Lung (tissue), 12 donors: ENCODE results near the gene POM121L2. TPM values are rescaled to one million over a fixed set of nuclear protein-coding genes. Genes with fewer than 3 reads are reported as not detected.
"Not testable (repeated sequence)": the region's sequence is repeated elsewhere in the genome, so short reads cannot be mapped to it uniquely, and the experiment has no call there.

Experiments
- ATAC-seq: fragments of 200-7000 bp; cut with Tn5 transposase; one replicate; pipeline ENCODE4 v1.9.1; 2020; ENCODE audit warnings: moderate number of reproducible peaks; ENCODE audit not compliant: insufficient read depth, low FRiP score
- DNase-seq, 3 donors: peaks; one replicate each; pipeline ENCODE4 v3.0.0-alpha.2; 2013 to 2017
- H3K27ac ChIP-seq, 2 donors: one replicate each; pipeline ENCODE4 v1.5.1; 2013; ENCODE audit warnings: mild to moderate bottlenecking in 2 of 2, moderate library complexity in 2 of 2, control low read depth in 1 of 2, inconsistent platforms in 1 of 2, low read depth in 1 of 2, low read length in 1 of 2
- H3K27me3 ChIP-seq, 3 donors: one replicate each; pipeline ENCODE4 v1.5.1; 2013; ENCODE audit warnings: low read length in 2 of 3; ENCODE audit not compliant: control insufficient read depth in 3 of 3, insufficient read depth in 3 of 3
- H3K36me3 ChIP-seq, 4 donors: one replicate each; pipeline ENCODE4 v1.5.1; 2013; ENCODE audit warnings: low read length in 4 of 4, mild to moderate bottlenecking in 1 of 4, moderate library complexity in 1 of 4; ENCODE audit not compliant: control insufficient read depth in 4 of 4, insufficient read depth in 4 of 4
- H3K4me1 ChIP-seq, 5 donors: one replicate each; pipeline ENCODE4 v1.5.1; 2013; ENCODE audit warnings: low read length in 5 of 5, mild to moderate bottlenecking in 2 of 5, moderate library complexity in 1 of 5; ENCODE audit not compliant: control insufficient read depth in 5 of 5, insufficient read depth in 5 of 5
- H3K4me3 ChIP-seq: one replicate; pipeline ENCODE4 v1.5.1; 2013; ENCODE audit warnings: mild to moderate bottlenecking, control low read depth, moderate library complexity
- H3K9ac ChIP-seq, 2 donors: one replicate each; pipeline ENCODE4 v1.5.1; 2013; ENCODE audit warnings: low read length in 2 of 2, control low read depth in 1 of 2; ENCODE audit not compliant: insufficient read depth in 1 of 2
- H3K9me3 ChIP-seq, 4 donors: one replicate each; pipeline ENCODE4 v1.5.1; 2013; ENCODE audit warnings: low read length in 3 of 4, mild to moderate bottlenecking in 1 of 4, moderate library complexity in 1 of 4; ENCODE audit not compliant: control insufficient read depth in 4 of 4, insufficient read depth in 3 of 4
- CTCF ChIP-seq: IDR thresholded peaks from 2 replicates; pipeline ENCODE4 v1.5.1; 2012; ENCODE audit warnings: mild to moderate bottlenecking; ENCODE audit errors: control extremely low read depth, extremely low read depth
- WGBS, 2 donors: extraction: QIAGEN DNeasy Blood & Tissue Kit; methylation state at CpG; one replicate each; pipeline ENCODE4 v1.1.7; 2013; 5-methylcytosine and 5-hydroxymethylcytosine counted together
- polyA plus RNA-seq, 2 donors: library from polyadenylated mRNA; stranded (reverse); fragments of 200-250 nt; gene quantifications; one replicate each; pipeline ENCODE4 v1.2.1, GENCODE V29; 2013
- total RNA-seq, 2 donors: library from RNA; depleted of rRNA in 1 of 2; stranded (reverse); fragments of >200 nt in 1 of 2; gene quantifications; one replicate each; pipeline ENCODE4 v1.2.1, GENCODE V29; 2014 to 2021
- donor health status: control.
- donor health status: control.
- donor health status: Bipolar disorder and iron deficiency.
- donor health status: healthy.
- donor health status: DM: yes; HTN: yes; CAD: no.

The POM121L2 gene
- total and polyA plus RNA-seq, 4 donors, result not detected

GRCh38 chr6:27267857-27268434 is 44.1 kb downstream of the POM121L2 start:
- H3K9ac ChIP-seq, result no peak overlapping the region
- no peak overlapping the region for H3K27ac ChIP-seq
- peak in 1 of 3 donors; percentile 13 for DNase-seq
- H3K9me3 ChIP-seq, result peaks cover 0 to 9% (median 0%) of the 10 kb centered on the region in 4 donors
- H3K27me3 ChIP-seq, result peaks cover 9 to 60% (median 47%) of the 10 kb centered on the region in 3 donors
- no peaks in the 10 kb centered on the region for H3K36me3 ChIP-seq
- ATAC-seq, result no peak
- no peak for TF ChIP-seq CTCF
- H3K4me1 ChIP-seq, result no peaks in the 10 kb centered on the region
- no peak overlapping the region for H3K4me3 ChIP-seq
- WGBS, 2 donors, result 11% methylated on average over 22 of the region's 22 CpGs

- not testable (repeated sequence) for H3K9ac ChIP-seq, H3K9me3 ChIP-seq, H3K4me3 ChIP-seq, H3K4me1 ChIP-seq, DNase-seq, ATAC-seq, H3K36me3 ChIP-seq, H3K27ac ChIP-seq
- peaks cover 6 to 60% (median 51%) of the 10 kb centered on the region in 3 donors for H3K27me3 ChIP-seq
- 88 to 92% methylated on average over 3 of the region's 3 CpGs for WGBS, 2 donors
Observed at GRCh38 chr6:27267003-27267402, 45.1 kb downstream of the POM121L2 start.

GRCh38 chr6:27263886-27264285 is 48.2 kb downstream of the POM121L2 start:
- DNase-seq, result no peak

More at GRCh38 chr6:27263886-27264285, 48.2 kb downstream of the POM121L2 start:
- Histone ChIP-seq H3K27ac (no peak overlapping the region), H3K4me1 (no peaks in the 10 kb centered on the region), H3K9me3 (peaks cover 0 to 11% (median 0%) of the 10 kb centered on the region in 4 donors), H3K4me3 (no peak overlapping the region), H3K9ac (no peak overlapping the region), H3K36me3 (no peaks in the 10 kb centered on the region), H3K27me3 (peaks cover 5 to 70% (median 54%) of the 10 kb centered on the region in 3 donors)
- no peak for ATAC-seq
- TF ChIP-seq CTCF, result no peak
- WGBS, 2 donors, result 65 to 73% methylated on average over 8 of the region's 8 CpGs
